Prostate gland (tissue), 2 donors: ENCODE data around the gene GMPR.

Experiments used
- POLR2A ChIP-seq: fragments of 450-650 bp; IDR thresholded peaks from one replicate; pipeline ENCODE4 v1.6.1; 2016; ENCODE audit warnings: antibody characterized with exemption, mild to moderate bottlenecking
- POLR2AphosphoS5 ChIP-seq: sonication (generic); formaldehyde crosslinking; IDR thresholded peaks from one replicate; pipeline ENCODE4 v1.6.1; 2017; ENCODE audit warnings: antibody characterized with exemption
- TF ChIP-seq, protein P1 (sequence below), 4 experiments: fragments of 200-600 bp in 2 of 4; fragments of 450-650 bp in 2 of 4; sonication (generic) in 2 of 4; IDR thresholded peaks; 1 replicate in 3 of 4; 2 replicates in 1 of 4; pipeline ENCODE4 v1.5.1; 2016 to 2019; ENCODE audit warnings: antibody characterized with exemption in 4 of 4, mild to moderate bottlenecking in 2 of 4, moderate library complexity in 2 of 4

DNA sequence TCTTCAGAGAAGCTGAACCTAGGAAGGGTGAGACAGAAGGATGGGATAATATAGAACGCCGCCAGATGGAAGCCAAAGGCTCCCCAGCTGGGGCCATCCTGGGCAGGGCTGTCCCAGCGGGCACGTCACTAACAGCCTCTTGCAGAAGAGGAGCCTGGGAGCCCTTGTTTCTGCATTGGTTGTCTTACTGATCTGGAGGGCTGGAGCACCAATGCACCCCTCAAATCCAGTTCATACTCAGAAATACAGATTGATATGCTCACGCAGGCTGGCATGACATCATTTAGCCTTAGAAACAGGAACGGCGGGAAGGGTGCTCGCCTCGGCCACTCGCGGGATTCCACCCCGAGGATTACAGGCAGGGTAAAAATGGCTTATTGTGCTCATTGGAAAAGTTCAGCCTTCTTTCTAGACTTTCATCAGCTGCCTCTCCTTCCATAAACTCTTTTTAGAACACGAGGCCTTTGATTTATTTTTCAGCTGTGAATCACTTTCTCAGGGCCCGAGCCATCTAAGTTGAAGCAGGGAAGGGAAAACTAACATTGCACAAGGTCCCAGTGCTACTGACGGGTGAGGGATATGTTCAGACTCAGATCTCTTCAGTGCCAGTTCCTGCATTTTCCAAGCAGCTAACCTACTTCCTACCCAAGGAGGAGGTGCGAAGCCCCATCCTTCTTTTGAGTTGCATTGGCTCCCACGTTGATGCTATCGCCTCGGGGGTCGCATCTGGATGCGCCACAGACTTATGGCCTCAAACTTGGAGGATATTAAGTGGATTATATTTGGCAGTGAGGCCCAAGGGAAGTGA is 82.3 kb downstream of the GMPR start:
- TF ChIP-seq, protein P1, sequence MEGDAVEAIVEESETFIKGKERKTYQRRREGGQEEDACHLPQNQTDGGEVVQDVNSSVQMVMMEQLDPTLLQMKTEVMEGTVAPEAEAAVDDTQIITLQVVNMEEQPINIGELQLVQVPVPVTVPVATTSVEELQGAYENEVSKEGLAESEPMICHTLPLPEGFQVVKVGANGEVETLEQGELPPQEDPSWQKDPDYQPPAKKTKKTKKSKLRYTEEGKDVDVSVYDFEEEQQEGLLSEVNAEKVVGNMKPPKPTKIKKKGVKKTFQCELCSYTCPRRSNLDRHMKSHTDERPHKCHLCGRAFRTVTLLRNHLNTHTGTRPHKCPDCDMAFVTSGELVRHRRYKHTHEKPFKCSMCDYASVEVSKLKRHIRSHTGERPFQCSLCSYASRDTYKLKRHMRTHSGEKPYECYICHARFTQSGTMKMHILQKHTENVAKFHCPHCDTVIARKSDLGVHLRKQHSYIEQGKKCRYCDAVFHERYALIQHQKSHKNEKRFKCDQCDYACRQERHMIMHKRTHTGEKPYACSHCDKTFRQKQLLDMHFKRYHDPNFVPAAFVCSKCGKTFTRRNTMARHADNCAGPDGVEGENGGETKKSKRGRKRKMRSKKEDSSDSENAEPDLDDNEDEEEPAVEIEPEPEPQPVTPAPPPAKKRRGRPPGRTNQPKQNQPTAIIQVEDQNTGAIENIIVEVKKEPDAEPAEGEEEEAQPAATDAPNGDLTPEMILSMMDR (IDR thresholded peaks at IDR 0.05), result no peak
- no peak for TF ChIP-seq POLR2A
- peak; percentile 7 for TF ChIP-seq POLR2AphosphoS5
